ENCODE measurements around the gene ULBP2.

DNA sequence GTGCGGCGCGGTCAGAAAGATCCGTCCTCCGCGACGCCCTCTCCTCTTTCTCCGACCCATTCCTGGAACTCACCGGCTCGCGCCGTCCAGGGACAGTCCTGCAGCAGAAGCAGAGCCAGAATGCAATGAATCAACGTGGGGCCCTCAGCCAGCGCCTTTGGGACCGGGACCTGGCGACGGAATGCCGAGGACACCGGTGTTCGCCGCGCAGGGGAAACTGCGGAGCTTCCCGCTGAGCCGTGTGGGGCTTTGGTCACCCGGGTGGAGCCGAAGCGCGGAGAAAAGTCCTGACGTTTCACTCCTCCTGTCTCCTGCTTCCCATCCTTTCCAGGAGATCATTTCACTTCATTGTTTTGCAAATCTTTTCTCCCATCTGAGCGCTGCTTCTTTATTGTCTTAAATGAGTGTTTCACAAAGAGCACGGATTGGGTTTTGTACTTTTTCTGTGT lies 48.4 kb downstream of the ULBP2 start:
- no peak for TF ChIP-seq ESRRA (CRISPR knock-in tag; IDR thresholded peaks at IDR 0.05; ENCODE audit: borderline replicate concordance)
- TF ChIP-seq FOXP1 (CRISPR knock-in tag; IDR thresholded peaks at IDR 0.05; ENCODE audit: borderline replicate concordance), result no peak
- TF ChIP-seq CTCF (IDR thresholded peaks at IDR 0.05), result no peak
- TF ChIP-seq FOXJ3 (CRISPR knock-in tag; IDR thresholded peaks at IDR 0.05; ENCODE audit: borderline replicate concordance), result no peak
- no peak for TF ChIP-seq ZNF121 (CRISPR knock-in tag; IDR thresholded peaks at IDR 0.05)
- TF ChIP-seq ELF4 (CRISPR knock-in tag; IDR thresholded peaks at IDR 0.05; ENCODE audit: low read depth), result no peak
- no peak for TF ChIP-seq SMAD4 (CRISPR knock-in tag; IDR thresholded peaks at IDR 0.05)
- TF ChIP-seq USF2 (CRISPR knock-in tag; IDR thresholded peaks at IDR 0.05), result no peak
- TF ChIP-seq, protein P1, sequence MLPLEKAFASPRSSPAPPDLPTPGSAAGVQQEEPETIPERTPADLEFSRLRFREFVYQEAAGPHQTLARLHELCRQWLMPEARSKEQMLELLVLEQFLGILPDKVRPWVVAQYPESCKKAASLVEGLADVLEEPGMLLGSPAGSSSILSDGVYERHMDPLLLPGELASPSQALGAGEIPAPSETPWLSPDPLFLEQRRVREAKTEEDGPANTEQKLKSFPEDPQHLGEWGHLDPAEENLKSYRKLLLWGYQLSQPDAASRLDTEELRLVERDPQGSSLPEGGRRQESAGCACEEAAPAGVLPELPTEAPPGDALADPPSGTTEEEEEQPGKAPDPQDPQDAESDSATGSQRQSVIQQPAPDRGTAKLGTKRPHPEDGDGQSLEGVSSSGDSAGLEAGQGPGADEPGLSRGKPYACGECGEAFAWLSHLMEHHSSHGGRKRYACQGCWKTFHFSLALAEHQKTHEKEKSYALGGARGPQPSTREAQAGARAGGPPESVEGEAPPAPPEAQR (CRISPR knock-in tag; IDR thresholded peaks at IDR 0.05), result no peak

Measured in WTC11 (cell line).